HG03342 (cell line): ENCODE results near the gene IL37.
A peak's percentile ranks its signal among the peaks of the same experiment; 100 is the strongest.

Experiments
- ATAC-seq: cut with Tn5 transposase; IDR thresholded peaks from one replicate; pipeline ENCODE4 v1.9.1; 2021; ENCODE audit warnings: mild to moderate bottlenecking, moderate library complexity; ENCODE audit not compliant: unreplicated experiment

IL37 gene, protein sequence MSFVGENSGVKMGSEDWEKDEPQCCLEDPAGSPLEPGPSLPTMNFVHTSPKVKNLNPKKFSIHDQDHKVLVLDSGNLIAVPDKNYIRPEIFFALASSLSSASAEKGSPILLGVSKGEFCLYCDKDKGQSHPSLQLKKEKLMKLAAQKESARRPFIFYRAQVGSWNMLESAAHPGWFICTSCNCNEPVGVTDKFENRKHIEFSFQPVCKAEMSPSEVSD

DNA sequence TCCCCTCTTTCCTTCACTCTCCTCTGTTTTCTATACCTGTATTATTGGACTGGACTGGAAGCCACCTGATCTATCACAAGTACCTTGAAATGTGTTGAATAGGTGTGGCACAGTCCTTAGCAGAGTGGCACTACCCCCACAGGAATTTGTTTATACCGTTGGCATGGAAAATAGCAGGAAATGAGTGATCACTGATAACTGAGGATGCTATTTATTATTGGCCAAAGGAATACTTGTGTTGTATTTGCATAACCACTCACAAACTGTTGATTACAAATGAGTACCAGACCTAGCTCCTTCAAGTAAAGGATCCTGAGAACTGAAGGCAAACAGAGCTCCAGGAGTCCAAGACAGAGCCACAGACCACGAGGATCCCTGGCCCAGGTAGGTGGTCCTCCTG lies at the start of gene IL37:
Gene IL37, plus strand, starts transcription at position 301 of the 400 bp plus-strand sequence. CDS start 1,848 bp downstream, outside the sequence.
- no peak for ATAC-seq

DNA sequence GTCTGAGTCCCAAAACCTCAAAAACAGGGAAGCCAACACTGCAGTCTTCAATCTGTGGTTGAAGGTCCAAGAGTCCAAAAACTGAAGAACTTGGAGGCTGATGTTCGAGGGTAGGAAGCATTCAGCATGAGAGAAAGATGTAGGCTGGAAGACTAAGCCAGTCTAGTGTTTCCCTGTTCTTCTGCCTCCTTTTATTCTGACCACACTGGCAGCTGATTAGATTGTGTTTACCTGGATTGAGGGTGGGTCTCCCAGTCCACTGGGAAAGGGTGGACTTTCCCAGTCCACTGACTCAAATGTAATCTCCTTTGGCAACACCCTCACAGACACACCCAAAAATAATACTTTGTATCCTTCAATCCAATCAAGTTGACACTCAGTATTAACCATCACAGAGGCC lies 46.9 kb upstream of the IL37 start:
- ATAC-seq, result no peak

DNA sequence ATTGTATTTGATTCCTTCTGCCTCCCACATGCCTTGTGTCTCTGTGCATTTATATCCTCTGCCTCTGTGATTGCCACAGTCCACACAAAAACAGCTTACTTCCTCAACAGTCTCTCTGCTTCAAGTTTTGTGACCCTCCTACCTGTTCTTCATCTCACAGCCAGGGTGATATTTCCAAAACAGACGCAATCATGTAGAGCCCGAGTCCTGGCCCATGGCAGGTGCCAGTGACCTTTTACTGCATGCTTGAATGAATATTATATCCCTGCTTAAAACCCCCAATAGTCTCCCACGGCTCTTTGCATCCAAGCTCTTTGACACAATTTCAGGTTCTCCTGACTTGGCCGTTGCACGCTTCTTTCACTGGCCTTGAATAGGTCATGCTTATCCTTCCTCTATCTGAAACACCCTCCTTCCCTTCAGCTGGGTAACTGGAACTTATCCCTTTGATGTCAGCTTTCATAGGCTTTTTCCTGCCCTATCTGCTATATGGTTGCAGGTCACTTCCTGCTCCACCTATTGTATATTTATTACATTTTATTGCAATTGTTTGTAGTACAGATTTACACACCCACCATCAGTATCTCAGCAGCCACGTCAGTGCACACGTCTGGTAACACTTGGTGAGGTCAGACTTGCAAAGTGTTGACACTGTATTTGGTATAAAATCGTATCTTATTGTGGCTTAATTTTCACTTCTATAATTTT lies 44.7 kb upstream of the IL37 start:
- no peak for ATAC-seq

DNA sequence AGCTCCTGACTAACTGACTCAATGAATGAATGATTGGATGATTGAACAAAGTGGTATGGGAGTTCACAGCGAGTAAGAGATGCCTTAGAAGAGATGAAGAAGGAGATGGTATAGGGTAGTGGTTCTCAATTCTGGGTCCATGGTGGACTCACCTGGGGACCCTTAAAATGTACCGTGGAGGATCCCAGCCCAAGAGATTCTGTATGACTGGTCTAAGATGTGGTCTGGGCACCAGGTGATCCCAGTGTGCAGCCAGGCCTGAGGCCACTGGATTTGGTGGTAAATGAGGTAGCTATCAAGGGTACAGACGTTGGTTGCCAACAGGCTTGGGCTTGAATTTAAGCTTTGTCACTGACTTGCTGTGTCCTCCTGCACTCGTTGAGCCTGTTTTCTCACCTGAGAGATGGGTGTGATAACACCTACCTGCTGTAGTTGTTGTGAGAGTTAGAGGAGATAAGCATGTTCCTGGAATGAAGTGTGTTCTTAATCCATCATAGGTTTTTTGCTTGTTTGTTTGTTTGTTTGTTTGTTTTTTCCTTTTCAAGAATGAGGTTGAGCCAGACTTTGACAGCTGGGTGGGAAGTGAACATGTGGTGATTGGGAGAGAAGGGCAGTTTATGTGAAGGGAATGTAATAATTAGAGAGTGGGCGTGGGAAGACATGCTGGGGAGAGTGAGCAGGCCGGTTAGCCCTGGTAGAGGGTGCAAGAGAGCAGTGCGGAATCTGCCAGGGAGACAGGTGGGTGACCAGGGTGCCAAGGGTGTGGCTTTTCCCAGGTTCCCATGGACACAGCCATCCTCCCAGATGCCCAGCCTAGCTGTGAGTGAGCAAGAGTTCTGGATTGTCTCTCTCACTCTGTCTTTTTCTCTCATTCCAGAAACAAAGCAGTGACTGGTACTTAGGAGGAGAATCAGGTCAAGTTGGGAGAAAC lies 43.0 kb upstream of the IL37 start:
- no peak for ATAC-seq

DNA sequence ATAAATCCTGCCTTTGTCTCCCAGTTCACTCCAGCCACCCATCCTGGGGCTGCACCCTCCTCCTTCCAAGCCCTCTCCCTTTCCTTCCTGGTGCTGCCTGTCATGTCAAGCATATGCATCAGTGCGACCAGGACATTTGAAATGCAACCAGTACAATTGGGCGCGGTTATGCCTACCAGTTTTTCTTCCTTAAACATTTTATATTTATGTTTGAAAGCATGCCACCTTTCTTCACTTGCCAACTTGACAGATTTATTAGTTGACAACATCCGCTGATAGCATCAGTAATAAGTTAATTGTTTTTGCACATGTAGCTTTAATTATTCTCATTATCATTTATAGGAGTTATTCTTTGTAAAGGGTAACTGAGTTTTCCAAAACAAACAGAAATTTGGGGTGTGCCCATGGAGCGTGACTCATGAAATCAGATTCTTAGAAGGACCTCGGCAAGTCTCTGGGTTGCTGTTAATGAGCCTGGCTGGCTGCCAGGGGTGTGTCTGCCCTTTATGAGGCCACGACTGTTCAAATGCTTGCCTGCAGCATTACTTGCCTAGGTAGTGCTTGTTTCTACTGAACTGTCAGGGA lies 41.6 kb upstream of the IL37 start:
- ATAC-seq, result no peak

DNA sequence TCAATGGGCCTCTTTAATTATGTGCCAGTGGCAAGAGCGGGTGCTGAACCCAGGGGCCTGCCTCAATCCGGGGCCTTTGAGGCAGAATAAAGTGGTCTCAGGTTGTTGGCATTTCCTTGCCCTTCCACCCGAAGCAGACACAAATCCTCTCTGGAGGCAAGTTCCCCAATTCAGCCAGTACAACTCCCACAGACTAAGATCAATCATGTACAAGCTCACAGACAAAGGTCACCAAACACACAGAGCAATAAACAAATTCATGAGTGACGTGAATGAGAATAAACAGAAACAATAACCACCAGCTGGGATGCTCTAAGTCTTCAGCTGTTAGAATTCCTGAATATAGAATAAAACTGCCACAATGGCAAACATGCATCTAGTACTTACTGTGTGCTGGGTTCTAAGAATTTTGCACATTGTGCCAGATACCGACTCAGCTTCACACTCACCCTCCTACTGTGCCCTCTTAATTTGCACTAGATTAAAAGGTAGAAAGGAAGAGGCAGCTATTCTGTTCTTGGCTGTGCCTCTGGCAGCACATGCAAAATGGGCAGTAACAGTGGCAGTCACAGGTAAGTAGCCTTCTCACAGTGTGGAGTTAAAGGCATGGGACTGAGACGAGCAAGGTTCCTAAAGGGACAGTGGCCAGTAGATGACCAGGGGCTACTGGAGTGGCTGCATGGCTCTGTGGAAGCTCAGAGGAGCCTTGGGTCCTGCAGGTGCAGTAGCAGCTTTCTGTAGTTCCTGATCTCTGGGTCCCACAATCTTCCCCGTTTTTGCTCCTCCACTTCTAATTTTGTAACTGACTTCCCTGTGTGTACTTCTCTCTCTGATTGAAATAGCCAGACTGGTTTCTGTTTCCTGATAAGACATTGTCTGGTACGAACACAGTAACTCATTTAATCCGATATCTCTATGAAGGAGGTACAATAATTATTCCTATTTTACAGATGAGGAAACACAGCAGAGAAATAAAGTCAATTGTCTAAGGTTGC lies 39.8 kb upstream of the IL37 start:
- no peak for ATAC-seq

DNA sequence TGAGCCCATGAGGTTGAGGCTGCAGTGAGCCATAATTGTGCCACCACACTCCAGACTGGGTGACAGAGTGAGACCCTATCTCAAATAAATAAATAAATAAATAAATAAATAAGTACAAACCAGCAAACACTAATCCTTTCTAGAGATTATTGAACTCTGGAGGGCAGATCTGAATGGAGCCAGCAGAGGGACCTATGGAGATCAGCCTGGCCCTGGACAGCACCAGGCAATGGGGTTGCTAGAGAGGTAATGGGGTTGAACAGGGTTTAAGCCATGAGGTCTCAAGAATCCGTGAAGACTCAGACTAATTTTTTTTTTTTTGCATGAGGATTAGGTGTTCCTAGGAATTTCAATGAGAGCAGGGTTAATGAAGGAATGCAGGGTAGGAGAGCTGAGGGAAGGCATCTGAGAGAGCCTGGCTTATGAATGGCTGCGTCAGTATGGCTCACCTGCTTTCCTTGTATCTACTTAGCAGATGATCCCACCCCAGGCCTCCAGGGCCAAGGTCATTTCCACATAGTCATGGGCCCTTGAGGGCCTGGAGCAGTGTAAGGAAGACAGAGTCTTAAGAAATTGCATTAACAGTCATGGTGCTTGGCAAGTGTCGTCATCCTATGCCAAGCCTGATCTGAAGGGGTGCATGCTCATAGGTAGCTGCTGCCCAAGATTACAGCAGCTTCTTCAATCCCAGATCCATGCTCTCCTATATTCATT lies 34.6 kb upstream of the IL37 start:
- no peak for ATAC-seq

DNA sequence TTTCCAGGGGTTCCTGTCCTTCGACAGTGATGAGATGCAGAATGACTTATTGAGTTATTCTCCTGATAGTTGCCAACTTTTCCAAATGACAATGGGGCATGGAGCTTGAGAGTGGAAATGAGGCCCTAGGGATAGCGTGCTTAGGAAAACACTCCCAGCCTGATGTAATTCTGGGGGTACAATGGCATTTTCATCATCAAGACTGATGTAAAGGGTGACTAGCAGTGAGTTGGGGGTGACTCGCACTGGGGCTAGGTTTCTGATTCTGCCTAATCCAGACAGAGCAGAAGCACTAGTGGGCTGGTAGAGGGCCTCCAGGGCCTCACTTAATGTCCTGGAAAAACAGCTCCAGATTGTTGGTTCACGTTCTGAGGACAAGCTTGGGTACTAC lies 34.0 kb upstream of the IL37 start:
- ATAC-seq, result no peak

DNA sequence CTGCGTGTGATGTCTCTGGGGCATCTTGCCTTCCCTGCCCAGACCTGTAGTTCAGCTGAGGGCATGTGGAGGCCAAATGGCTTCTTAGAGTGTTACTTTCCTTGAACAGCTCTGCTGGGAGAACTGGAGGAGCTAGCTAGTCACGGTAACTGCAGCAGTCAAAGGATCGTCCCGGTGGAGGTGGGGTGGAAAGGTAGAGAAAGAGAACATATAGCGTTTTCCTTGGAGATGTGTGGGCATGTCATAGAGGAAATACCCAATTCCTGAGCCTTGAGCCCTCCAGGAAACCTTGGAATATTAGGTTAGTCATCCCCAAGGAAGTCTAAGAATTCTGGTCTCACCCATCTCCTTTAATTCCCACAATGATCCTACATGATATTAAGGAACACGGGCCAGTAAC lies 33.5 kb upstream of the IL37 start:
- ATAC-seq, result no peak

DNA sequence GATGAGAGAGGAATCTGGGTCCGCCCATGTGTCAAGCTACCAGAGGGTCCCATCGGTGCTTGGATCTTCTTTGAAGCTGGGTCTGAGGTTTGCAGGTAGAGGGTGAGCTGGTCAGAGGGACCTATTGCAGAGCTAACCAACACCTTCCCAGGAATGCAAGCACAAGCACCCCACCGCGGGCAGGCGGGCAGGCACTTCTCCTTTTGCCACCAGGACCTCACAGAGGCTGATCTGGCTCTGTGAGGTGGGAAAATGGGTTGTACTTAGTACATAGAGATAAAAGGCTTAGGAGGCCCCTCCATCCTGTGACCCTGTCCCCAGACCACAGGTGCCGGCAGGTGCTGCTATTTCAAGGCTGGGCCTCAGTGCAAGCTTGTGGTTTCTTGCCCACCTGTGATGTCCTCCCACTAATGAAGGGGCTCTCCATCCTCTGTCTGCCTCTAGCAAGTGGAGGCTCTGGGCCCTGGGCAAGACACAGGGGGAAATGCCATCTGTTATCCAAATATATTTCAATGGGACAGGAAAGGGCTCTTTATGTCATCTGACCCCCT lies 31.4 kb upstream of the IL37 start:
- no peak for ATAC-seq

DNA sequence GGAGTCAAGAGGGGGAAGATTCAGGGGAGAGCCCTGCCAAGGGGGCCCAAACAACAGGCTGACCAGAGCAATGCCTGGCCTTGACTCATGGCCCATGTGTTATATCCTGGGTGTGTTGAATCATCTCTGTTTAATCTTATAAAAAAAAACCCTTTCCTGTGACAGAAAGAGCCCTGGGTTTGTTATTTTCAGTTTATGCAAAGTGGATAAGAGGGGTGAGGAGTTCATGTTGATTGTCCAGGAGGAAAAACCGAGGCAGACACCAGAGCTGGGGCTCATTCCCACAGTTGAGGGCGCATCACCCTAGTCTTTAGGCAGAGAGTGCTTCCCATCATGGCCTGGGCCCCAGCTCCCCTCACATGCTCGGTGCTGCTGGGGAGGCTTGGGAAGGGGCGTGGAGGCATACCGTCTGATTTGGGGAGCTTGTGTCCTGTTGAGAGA lies 30.9 kb upstream of the IL37 start:
- no peak for ATAC-seq

DNA sequence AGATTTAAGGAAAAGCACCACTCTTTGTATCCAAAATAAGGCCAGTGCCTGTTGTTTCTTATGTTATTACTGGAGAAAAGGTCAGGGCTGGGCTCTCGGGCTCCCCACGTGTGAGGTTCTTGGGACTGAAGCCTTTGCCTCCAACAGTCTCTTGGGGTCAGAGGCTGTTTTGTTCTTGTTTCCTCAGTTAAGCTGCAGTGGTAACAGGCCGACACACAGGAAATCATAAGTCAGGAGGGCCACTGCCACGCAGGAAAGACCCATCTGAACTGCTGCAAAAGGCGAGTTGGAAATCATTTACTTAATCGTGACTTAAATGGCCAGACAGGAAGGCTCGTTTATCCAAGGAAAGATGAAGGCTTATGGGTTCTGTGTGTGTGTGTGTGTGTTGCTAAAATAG lies 30.3 kb upstream of the IL37 start:
- no peak for ATAC-seq

DNA sequence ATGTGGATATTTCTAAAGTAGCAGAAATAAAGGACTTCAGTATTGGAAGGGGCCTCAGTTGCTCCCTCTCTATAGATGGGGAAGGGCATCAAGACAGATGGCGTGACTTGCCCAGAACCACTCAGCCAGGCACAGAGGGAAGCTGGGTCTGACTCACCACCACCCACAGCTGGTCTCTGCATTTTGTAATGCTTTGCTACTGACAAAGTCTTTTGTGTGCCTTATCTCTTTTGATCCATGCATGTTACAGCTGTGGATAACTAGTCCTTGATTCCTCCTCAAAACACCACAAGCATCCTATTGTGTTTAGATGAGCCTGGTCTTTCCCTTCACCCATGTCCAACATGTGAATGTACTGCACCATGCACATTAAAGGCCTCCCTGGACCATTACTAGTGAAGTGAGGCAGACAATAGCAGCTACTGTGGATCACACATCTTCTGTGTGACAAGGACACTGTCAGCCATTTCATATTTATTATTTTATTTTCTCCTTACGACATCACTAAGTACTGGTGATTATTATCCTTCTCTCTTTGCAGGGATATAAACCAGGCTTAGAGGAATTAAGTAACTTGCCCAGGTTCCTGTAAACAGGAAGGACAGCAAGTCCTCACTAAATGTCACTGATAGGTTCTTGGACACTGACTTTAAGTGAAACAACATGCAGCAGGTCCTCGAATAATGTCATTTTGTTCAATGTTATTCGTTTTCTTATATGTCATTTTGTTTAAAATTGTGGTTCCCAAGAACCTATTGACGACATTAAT lies 29.6 kb upstream of the IL37 start:
- ATAC-seq, result peak; percentile 69

DNA sequence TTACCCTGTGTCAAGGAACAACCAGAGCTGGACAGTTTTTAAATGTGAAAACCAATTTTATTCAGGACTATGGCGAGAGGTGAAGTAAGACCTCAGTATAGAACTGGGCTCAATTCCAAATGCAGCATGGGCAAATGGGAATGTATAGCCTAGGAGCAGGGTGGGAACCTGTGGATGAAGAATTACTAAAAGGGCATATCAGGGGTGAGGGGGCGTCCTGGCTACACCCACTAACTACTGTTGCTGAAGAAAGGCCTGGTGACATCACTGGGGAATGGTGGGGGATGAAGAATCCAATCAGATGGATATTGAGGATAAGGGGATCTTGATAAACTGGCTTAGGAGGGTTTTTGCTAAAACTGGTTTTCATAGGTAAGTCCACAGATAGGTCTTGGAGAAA lies 27.3 kb upstream of the IL37 start:
- ATAC-seq, result no peak

DNA sequence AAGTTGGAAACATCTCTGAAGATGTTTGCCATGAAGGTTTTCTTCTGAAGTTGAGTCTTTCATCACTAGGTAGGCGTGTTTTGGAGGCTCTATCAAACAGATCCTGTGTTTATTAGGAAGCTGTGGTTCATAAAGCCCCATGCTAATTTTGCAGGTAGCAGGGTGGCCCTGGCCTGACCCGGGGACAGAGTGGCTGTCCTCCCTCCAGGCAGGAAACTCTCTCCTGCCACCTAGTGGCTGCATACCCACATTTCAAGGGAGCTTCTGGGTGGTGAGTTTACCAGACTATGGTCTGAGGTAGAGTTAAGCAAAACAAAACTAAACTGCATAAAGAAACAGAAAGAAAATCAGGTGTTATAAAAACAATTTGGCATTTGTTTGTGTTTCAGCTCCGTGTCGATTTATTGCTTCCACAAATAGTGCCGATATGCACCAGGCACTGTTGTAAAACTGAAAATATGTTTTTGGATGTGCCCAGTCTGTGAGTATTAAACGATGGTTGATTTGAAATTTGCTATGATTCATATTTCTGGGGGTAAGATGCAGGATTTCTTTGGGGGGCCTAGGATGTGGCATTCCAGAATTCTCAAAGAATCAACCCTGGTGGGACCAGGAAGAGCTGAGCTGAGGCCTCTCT lies 26.0 kb upstream of the IL37 start:
- peak; percentile 52 for ATAC-seq

DNA sequence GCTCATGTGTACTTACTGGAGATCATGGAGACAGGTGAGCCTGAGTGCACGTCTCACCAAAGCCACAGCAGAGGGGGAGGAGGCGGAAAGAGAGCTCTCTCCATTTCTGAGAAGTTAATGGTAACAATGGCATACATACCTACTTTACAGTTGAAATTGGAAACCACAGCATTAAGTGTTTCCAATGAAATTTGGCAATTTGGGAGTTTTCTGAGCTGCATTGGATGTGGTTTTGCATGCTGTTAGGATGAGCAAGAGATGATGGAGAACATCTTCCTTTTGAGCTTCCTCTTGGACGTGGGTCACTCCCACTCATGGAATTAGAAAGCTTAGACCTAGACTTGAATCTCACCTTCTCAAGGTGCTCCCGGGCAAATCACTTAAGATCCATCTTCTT lies 25.5 kb upstream of the IL37 start:
- ATAC-seq, result no peak

DNA sequence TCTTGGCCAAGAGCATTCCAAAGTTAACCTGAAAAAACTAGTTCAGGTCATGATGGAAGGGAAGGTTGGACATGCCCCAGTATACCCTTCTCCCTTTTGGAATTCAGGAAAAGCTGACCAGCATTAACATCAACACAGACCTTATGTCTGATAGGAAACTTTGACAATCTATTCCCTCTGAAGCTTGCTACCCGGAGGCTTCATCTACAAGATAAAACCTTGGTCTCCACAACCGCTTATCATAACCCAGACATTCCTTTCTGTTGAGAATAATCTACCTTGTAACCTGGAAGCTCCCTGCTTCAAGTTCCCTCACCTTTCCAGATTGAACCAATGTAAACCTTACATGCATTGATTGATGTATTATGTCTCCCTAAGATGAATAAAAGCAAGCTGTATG lies 24.7 kb upstream of the IL37 start:
- no peak for ATAC-seq
